SK-N-DZ (cell line): ENCODE results near the gene MRC2.
A peak's percentile ranks its signal among the peaks of the same experiment; 100 is the strongest.

Experiments used
- DNase-seq: peaks from one replicate; pipeline ENCODE4 v3.0.0-alpha.2; 2015; ENCODE audit warnings: low spot score

The MRC2 gene

DNA sequence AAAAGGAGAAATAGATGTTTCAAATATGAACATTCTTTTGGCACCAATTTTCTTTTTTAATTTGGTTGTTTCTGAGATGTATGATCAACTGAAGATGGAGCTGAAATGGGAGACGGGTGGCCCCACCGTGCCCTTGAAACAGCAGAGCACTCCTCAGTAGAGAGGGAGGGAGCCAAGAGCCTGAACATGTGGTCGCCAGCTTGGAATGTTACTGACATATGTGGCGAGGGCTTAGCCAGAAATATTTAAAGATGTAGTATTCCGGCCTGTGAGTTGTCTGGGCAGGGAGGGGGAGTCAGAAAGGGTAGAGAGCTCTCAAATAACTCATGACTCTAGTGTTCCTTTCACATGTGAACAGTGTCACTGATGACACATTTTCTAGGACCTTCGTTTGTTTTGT lies 13.3 kb upstream of the MRC2 start:
- DNase-seq, result no peak

GRCh38 chr17:62615503-62615902 lies 12.0 kb upstream of the MRC2 start:
- DNase-seq, result no peak

- DNase-seq, result no peak
These were observed 10.2 kb upstream of the MRC2 start for GRCh38 chr17:62616993-62617893.

DNA sequence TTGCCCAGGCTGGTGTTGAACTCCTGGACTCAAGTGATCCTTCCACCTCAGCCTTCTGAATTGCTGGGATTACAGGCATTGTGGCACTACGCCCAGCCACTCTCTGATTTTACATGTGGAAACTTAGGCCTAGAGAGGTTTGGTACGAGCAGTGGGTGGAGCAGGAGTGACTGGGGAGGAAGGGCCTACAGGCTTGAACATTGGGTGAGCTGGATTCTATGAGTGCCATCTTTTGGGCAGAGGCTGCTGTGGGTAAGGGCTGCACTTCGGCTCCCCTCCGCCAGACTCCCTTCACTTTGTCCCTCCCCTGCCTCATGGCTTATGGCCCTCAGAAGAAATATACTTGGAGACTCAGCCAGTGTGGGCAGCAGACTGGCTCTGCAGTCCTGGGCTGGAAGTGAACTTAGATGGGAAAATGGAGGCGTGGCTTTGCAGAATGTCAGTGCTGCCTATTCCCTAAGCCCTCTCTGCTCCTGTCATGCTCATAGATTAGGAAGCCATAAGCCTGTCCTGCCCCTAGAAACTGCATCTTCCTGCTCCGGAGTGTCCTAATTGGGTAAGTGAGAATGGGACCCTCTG lies 9.5 kb upstream of the MRC2 start:
- no peak for DNase-seq

- DNase-seq, result no peak
These were observed 8.6 kb upstream of the MRC2 start for GRCh38 chr17:62618647-62619416.

DNA sequence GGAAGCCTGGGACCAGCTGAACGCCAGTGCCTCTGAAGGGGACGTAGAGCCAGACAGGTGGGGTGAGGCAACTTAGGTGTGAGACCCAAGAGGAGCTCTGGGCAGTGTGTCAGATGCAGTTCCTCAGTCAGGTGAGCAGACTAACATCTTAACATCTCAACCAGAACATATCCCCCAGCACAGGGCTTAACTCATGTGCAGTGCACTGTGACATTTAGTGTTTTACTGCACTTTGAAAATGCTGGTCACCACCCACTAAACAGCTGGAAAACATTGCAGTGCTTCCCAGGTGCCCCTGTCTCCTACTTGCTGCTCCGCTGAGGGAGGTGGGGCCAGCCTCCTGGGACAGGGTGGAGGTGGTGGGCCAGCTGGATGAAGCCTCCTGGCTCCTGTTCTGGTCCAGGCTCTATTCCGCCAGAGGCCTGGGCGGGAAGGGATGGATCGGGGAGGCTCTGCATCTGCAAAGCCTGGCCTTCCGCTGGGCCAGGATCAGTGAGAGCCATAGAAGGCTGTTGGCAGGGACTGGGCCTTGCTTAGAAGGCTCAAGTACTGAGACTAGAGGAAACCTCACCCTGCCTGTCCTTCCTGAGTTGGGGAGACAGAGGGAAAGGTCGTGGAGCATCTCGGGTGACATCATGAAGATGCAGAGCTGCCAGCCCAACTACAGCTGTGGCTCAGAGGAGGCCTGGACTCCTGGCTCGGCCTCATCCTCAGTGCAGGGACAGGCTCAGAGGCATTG lies 7.9 kb upstream of the MRC2 start:
- no peak for DNase-seq

GRCh38 chr17:62621223-62621622 lies 6.2 kb upstream of the MRC2 start:
- DNase-seq, result no peak

GRCh38 chr17:62625184-62625869 lies 2.1 kb upstream of the MRC2 start:
- DNase-seq, result no peak

- DNase-seq, result no peak
These were observed 1.6 kb upstream of the MRC2 start for GRCh38 chr17:62625870-62626200.

DNA sequence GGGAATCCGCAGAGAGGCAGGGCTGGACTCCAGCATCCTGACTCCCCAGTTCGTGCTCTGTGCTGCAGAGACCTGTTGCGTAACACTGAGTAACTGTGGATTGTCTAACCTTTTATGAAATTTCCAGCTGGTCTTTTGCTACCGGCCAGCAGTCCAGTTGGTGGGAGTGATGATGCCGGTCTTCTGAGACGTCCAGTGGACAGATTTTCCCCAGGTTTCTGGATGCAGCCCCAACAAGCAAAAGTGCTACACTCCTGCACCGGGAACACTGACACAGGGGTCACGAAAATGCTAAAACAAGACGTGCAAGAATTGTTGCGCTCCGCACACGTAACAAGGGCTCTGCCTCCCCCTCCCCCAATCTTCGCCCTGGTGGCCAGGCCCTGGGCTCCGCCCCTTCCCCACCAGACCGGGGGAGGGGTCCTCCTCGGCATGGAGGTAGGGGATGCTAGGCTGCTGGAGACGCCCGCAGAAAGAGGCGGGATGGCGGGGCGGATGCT lies 701 bp upstream of the MRC2 start:
- DNase-seq, result peak; percentile 81

- peak; percentile 57 for DNase-seq
These were observed 599 bp downstream of the MRC2 start for GRCh38 chr17:62627904-62628633.

DNA sequence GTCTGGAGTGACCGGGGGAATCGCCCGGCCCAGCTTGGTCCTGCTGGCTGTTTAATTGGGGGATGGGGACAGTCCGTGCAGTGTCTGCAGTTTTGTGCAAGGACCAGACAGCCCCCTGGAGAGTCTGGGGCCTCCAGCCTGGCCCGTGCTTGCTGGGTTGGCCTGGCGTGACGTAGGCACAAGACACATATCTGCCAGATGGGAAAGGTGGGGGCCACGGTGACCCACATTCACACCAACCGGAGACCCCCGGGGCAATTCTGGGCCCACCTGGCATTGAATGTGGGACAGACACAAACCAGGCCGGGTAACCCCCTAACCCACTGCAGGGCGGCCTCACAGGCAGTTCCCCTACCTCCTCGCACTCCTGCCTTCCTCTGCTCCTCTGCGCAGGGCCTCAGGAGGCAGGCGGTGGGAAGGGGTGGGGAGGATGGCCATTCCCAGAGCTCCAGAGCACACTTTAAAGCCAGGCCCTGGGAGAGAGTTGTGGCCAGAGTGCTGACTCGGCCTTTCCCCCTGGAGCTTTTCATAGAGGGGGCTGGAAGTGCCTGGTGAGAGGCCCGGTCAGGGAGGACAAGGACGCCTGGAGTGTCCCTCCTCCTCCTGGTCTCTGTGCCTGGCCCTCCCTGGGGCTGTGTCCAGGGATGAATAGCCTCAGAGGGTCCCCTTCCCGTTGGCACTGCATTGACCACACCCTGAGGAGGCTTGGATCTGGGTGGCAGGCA lies 1.5 kb downstream of the MRC2 start:
- DNase-seq, result peak; percentile 73

- no peak for DNase-seq
These were observed 2.3 kb downstream of the MRC2 start for GRCh38 chr17:62629556-62630364.

DNA sequence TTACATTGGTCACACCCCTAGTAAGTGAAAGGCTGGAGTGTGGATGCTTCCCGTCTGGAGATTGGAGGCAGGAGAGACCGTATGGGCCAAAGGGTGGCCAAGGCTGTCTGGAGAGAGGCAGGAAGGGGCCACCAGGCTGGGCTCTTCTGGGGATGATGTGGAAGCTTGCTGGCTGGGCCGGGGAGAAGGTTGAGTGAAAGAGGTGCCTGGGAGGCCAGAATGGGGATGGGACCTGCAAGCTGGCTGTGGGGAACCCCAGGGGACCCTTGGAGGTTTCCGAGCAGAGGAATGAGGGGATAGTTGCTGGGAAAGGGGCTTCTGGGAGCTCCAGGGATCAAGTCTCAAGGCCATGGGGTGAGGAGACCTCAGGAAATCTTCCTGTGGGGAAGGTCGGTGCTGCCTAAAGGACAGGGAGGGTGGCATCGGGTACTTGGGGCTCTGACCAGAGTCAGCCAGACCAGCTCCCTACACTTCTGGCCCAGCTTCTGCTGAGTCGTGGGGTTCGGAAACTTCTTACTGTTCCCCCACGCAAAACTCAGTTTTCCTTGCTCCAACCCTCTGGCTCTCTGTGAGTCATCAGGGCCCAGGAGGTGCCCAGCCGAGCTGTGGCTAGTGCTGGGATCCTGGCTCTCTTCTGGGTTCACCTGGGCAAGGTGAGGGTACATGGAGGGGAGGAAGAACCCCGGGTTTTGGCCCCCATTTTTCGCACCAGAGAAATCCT lies 3.1 kb downstream of the MRC2 start:
- no peak for DNase-seq

GRCh38 chr17:62631086-62631935 lies 3.8 kb downstream of the MRC2 start:
- DNase-seq, result no peak

DNA sequence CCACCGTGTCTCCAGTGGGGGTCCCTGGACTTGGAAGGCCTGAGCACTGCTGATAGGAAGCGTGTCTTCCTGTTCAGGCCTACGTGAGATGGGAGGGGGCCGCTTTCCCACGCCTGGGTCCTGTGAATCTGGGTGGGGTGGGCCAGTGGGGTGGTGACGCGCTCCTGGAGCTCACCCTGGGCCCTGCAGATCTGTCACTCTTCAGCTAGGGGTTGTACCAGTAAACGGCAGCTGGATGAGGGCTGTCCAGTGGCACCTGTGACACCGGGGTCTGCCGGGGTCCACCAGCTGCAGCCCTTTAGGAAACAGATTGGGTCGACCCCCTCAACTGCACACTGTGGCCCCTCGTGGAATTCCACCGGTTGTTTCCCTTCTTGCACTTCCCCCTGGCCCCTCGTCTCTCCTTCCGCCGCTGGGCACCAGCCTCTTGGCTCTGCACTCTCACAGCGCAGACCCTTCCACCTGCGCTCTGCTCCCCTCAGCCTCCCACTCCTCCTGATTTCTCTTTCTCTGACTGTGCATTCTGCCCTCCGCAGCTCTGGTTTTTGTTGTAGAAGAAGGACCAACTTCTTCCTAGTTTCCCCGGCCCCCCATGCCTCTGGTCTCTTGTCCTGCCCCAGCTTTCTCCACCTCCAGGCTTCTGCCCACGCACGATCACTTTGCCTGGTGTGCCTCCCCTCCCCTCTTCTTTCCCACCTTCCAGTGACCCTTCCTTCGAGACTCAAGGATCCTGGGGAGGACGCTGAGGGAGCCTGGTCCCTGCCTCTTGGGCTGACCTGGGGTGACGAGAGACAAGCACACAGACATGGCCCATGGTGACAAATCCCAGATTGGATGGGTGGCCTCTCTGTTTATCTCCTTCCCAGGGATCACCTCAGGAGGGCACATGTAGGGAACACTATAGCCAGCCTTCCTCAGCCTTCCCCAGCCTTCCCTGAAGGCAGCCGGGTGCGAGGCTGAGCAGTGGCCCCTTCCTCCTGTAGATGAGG lies 4.8 kb downstream of the MRC2 start:
- DNase-seq, result no peak
